Endodermal cell (in vitro differentiated cells): ENCODE data around the gene SPRED2. TPM values are rescaled to one million over a fixed set of nuclear protein-coding genes. Genes with fewer than 3 reads are reported as not detected.

ENCODE experiments used
- DNase-seq: peaks from one replicate; pipeline ENCODE4 v3.0.0-alpha.2; 2017
- H3K27ac ChIP-seq: 2 replicates; pipeline ENCODE4 v1.5.1; 2013; ENCODE audit warnings: mild to moderate bottlenecking, low read depth, low read length, moderate library complexity
- H3K27me3 ChIP-seq: 2 replicates; pipeline ENCODE4 v1.6.1; 2013; ENCODE audit warnings: mild to moderate bottlenecking, low read length, moderate library complexity; ENCODE audit not compliant: insufficient read depth, control insufficient read depth, poor library complexity, severe bottlenecking
- H3K36me3 ChIP-seq: 2 replicates; pipeline ENCODE4 v1.7.0; 2013; ENCODE audit warnings: mild to moderate bottlenecking, low read length, moderate library complexity; ENCODE audit not compliant: control insufficient read depth, insufficient read depth
- H3K4me1 ChIP-seq: one replicate; pipeline ENCODE4 v1.7.0; 2013; ENCODE audit warnings: low read length; ENCODE audit not compliant: control insufficient read depth, insufficient read depth
- H3K4me3 ChIP-seq: 2 replicates; pipeline ENCODE4 v1.5.1; 2013; ENCODE audit warnings: mild to moderate bottlenecking, low read length, moderate library complexity
- H3K9ac ChIP-seq: 2 replicates; pipeline ENCODE4 v1.6.1; 2013; ENCODE audit warnings: mild to moderate bottlenecking, low read length, moderate library complexity; ENCODE audit not compliant: poor library complexity, severe bottlenecking; ENCODE audit errors: extremely low read depth
- H3K9me3 ChIP-seq: 2 replicates; pipeline ENCODE4 v1.6.1; 2013; ENCODE audit warnings: mild to moderate bottlenecking, low read length, moderate library complexity; ENCODE audit not compliant: control insufficient read depth
- H3K27ac Mint-ChIP-seq: 2 replicates; pipeline ENCODE4 v1.8.0; 2020; ENCODE audit warnings: mixed read lengths
- H3K27me3 Mint-ChIP-seq: 2 replicates; pipeline ENCODE4 v1.8.0; 2021; ENCODE audit warnings: mild to moderate bottlenecking, mixed read lengths; ENCODE audit not compliant: insufficient read depth
- H3K36me3 Mint-ChIP-seq: 2 replicates; pipeline ENCODE4 v1.8.0; 2020; ENCODE audit warnings: low read depth, mixed read lengths
- H3K4me1 Mint-ChIP-seq: 2 replicates; pipeline ENCODE4 v1.8.0; 2020; ENCODE audit warnings: mixed read lengths
- H3K4me3 Mint-ChIP-seq: 2 replicates; pipeline ENCODE4 v1.8.0; 2020; ENCODE audit warnings: mild to moderate bottlenecking, moderate library complexity, mixed read lengths
- H3K9me3 Mint-ChIP-seq: 2 replicates; pipeline ENCODE4 v1.8.0; 2020; ENCODE audit warnings: mild to moderate bottlenecking, mixed read lengths
- WGBS, 2 experiments: methylation state at CpG; one replicate each; pipeline versions ENCODE4 v1.1.5 to v1.1.7; 2013; ENCODE audit warnings: missing lambda C conversion rate in 2 of 2, mixed read lengths in 1 of 2; ENCODE audit not compliant: insufficient coverage in 1 of 2, insufficient read length in 1 of 2; 5-methylcytosine and 5-hydroxymethylcytosine counted together
- total RNA-seq, 2 donors: library from RNA; stranded (reverse); fragmentation: NEBNext Ultra II Directional in 1 of 2; extraction: Animal tissue kit (Norgen Biotek cat#: 25700) in 1 of 2; gene quantifications; 2 replicates in 1 of 2; 3 replicates in 1 of 2; pipeline ENCODE4 v1.2.1, GENCODE V29; 2021
- TF ChIP-seq, protein P1 (sequence below): fragments of 200-600 bp; sonication (generic); conservative IDR thresholded peaks from 2 replicates; pipeline ENCODE4 v1.5.0; 2021; ENCODE audit warnings: antibody characterized with exemption, mild to moderate bottlenecking

SPRED2 gene
- total RNA-seq, 2 donors from 2014 or later = 60.3 to 70.1 TPM

DNA sequence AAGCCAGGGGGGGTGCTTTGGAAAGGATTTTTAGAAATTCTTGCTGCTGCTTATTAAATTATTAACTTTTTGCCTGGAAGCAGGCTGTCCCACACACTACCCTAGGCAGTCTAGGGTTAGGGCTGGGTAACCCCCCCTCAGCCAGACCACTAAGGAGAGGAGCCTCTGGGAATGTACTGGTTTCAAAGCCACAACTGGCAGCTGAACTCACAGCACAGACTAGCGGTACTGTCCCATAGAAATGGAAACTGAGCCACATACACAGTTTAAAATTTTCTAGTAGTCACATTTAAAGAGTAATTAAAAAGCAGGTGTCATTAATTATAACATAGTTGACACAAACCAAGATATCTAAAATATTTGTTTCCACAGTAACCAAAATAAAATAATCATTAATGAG lies 50.1 kb downstream of the SPRED2 start:
- H3K36me3 Mint-ChIP-seq = peaks cover 6% of the 10 kb centered on the region
- H3K9me3 ChIP-seq = no peaks in the 10 kb centered on the region
- peaks cover 22% of the 10 kb centered on the region for H3K4me1 ChIP-seq
- H3K27ac ChIP-seq = no peak overlapping the region
- H3K9ac ChIP-seq = no peak overlapping the region
- no peaks in the 10 kb centered on the region for H3K27me3 Mint-ChIP-seq
- no peak overlapping the region for H3K4me3 ChIP-seq
- no peak overlapping the region for H3K27ac Mint-ChIP-seq
- 100% methylated on average over 1 of the region's 1 CpG; no CpG with 5 or more reads in 1 of the 2 experiments for WGBS, 2 experiments
- no peaks in the 10 kb centered on the region for H3K27me3 ChIP-seq
- TF ChIP-seq, protein P1, sequence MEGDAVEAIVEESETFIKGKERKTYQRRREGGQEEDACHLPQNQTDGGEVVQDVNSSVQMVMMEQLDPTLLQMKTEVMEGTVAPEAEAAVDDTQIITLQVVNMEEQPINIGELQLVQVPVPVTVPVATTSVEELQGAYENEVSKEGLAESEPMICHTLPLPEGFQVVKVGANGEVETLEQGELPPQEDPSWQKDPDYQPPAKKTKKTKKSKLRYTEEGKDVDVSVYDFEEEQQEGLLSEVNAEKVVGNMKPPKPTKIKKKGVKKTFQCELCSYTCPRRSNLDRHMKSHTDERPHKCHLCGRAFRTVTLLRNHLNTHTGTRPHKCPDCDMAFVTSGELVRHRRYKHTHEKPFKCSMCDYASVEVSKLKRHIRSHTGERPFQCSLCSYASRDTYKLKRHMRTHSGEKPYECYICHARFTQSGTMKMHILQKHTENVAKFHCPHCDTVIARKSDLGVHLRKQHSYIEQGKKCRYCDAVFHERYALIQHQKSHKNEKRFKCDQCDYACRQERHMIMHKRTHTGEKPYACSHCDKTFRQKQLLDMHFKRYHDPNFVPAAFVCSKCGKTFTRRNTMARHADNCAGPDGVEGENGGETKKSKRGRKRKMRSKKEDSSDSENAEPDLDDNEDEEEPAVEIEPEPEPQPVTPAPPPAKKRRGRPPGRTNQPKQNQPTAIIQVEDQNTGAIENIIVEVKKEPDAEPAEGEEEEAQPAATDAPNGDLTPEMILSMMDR = no peak
- DNase-seq = no peak
- no peaks in the 10 kb centered on the region for H3K9me3 Mint-ChIP-seq
- H3K4me3 Mint-ChIP-seq = no peak overlapping the region
- H3K36me3 ChIP-seq = peaks cover 41% of the 10 kb centered on the region
- H3K4me1 Mint-ChIP-seq = peaks cover 45% of the 10 kb centered on the region

- TF ChIP-seq, protein P1 = no peak
- Histone ChIP-seq H3K4me1 (peaks cover 17% of the 10 kb centered on the region), H3K27me3 (no peaks in the 10 kb centered on the region), H3K36me3 (peaks cover 45% of the 10 kb centered on the region), H3K4me3 (no peak overlapping the region), H3K9ac (no peak overlapping the region), H3K27ac (no peak overlapping the region), H3K9me3 (no peaks in the 10 kb centered on the region)
- Mint-ChIP-seq H3K36me3 (peaks cover 6% of the 10 kb centered on the region), H3K27me3 (no peaks in the 10 kb centered on the region), H3K4me3 (no peak overlapping the region), H3K27ac (no peak overlapping the region), H3K4me1 (peaks cover 43% of the 10 kb centered on the region), H3K9me3 (no peaks in the 10 kb centered on the region)
- DNase-seq = no peak
- WGBS, 2 experiments = 92 to 96% methylated on average over 5 of the region's 5 CpGs
Observed at GRCh38 chr2:65381607-65382051, 50.8 kb downstream of the SPRED2 start.

- H3K9me3 Mint-ChIP-seq = no peaks in the 10 kb centered on the region
- TF ChIP-seq, protein P1 = no peak
- no peaks in the 10 kb centered on the region for H3K27me3 Mint-ChIP-seq
- no peak overlapping the region for H3K4me3 Mint-ChIP-seq
- Histone ChIP-seq H3K4me3 (no peak overlapping the region), H3K36me3 (peaks cover 58% of the 10 kb centered on the region), H3K9ac (no peak overlapping the region), H3K27me3 (no peaks in the 10 kb centered on the region), H3K4me1 (peaks cover 18% of the 10 kb centered on the region), H3K27ac (no peak overlapping the region), H3K9me3 (no peaks in the 10 kb centered on the region)
- 82 to 86% methylated on average over 5 of the region's 5 CpGs for WGBS, 2 experiments
- DNase-seq = no peak
- peaks cover 47% of the 10 kb centered on the region for H3K4me1 Mint-ChIP-seq
- H3K27ac Mint-ChIP-seq = no peak overlapping the region
- H3K36me3 Mint-ChIP-seq = peaks cover 6% of the 10 kb centered on the region
Observed at GRCh38 chr2:65380255-65380654, 52.1 kb downstream of the SPRED2 start.
